Stimulated activated CD8-positive, alpha-beta memory T cell treated with anti-CD3 and anti-CD28 coated beads, Interleukin-4, amount 100 ng/mL, for 1 hour (primary cell): ENCODE measurements around the gene TICAM1.
A peak's percentile ranks its signal among the peaks of the same experiment; 100 is the strongest.
"Not testable (repeated sequence)": the region's sequence is repeated elsewhere in the genome, so short reads cannot be mapped to it uniquely, and the experiment has no call there.

Experiments
- DNase-seq, 2 donors: peaks; one replicate each; pipeline ENCODE4 v3.0.0-alpha.2; 2020; ENCODE audit warnings: low read depth in 2 of 2, low spot score in 1 of 2

The TICAM1 gene

GRCh38 chr19:4845975-4846374, 14.5 kb upstream of the TICAM1 start:
- not testable (repeated sequence) for DNase-seq

GRCh38 chr19:4844348-4845179, 13.1 kb upstream of the TICAM1 start:
- DNase-seq: no peak

GRCh38 chr19:4843647-4843965, 12.1 kb upstream of the TICAM1 start:
- no peak for DNase-seq

GRCh38 chr19:4839192-4839591, 7.7 kb upstream of the TICAM1 start:
- no peak for DNase-seq

- DNase-seq: no peak
Observed at GRCh38 chr19:4832776-4833175, 1.3 kb upstream of the TICAM1 start.

GRCh38 chr19:4831979-4832340, 448 bp upstream of the TICAM1 start:
- not testable (repeated sequence) for DNase-seq

- no peak for DNase-seq
Observed at GRCh38 chr19:4830768-4831265, 695 bp downstream of the TICAM1 start.

- no peak for DNase-seq
Observed at GRCh38 chr19:4830332-4830731, 1.2 kb downstream of the TICAM1 start.

- no peak for DNase-seq
Observed at GRCh38 chr19:4829001-4829712, 2.4 kb downstream of the TICAM1 start.

GRCh38 chr19:4823577-4823976, 7.9 kb downstream of the TICAM1 start:
- no peak for DNase-seq

GRCh38 chr19:4822354-4822753, 9.2 kb downstream of the TICAM1 start:
- not testable (repeated sequence) for DNase-seq

- no peak for DNase-seq
Observed at GRCh38 chr19:4821265-4821664, 10.2 kb downstream of the TICAM1 start.

- DNase-seq: no peak
Observed at GRCh38 chr19:4817467-4818277, 13.8 kb downstream of the TICAM1 start.

- DNase-seq: no peak
Observed at GRCh38 chr19:4816950-4817278, 14.6 kb downstream of the TICAM1 start.

GRCh38 chr19:4816202-4816949, 15.1 kb downstream of the TICAM1 start:
- no peak for DNase-seq

GRCh38 chr19:4815426-4816201, 15.9 kb downstream of the TICAM1 start:
- DNase-seq: peak in 1 of 2 donors; percentile 48

- DNase-seq: no peak
Observed at GRCh38 chr19:4814625-4815425, 16.7 kb downstream of the TICAM1 start.

GRCh38 chr19:4811328-4812131, 20.0 kb downstream of the TICAM1 start:
- peak; percentile 83 to 87 for DNase-seq

- no peak for DNase-seq
Observed at GRCh38 chr19:4807188-4807587, 24.3 kb downstream of the TICAM1 start.
